Fibroblast of gingiva (primary cell): Measurements from ENCODE around the gene N4BP2L1.

ENCODE experiments used
- DNase-seq: peaks from one replicate; pipeline ENCODE4 v3.0.0-alpha.2; 2011; ENCODE audit warnings: low read depth

N4BP2L1 gene

DNA sequence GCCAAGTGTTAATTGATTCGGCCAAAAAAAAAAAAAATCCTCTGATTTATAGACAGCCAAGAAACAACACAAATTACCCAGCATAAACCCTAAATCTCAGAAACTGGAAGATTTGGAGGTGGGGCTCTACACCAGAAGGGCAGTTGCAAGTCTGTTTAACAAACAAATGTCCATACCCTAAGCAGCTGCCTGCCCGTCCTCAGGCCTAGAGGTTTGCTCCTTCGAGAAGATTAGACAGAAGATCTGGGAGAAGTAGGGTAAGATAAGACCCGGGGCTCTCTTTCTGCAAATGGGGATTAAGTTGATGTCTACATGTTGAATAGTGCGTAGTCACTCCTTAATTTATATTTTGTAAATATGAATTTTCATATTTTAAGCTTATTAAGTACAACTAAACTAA, 3.4 kb upstream of the N4BP2L1 start:
- no peak for DNase-seq

DNA sequence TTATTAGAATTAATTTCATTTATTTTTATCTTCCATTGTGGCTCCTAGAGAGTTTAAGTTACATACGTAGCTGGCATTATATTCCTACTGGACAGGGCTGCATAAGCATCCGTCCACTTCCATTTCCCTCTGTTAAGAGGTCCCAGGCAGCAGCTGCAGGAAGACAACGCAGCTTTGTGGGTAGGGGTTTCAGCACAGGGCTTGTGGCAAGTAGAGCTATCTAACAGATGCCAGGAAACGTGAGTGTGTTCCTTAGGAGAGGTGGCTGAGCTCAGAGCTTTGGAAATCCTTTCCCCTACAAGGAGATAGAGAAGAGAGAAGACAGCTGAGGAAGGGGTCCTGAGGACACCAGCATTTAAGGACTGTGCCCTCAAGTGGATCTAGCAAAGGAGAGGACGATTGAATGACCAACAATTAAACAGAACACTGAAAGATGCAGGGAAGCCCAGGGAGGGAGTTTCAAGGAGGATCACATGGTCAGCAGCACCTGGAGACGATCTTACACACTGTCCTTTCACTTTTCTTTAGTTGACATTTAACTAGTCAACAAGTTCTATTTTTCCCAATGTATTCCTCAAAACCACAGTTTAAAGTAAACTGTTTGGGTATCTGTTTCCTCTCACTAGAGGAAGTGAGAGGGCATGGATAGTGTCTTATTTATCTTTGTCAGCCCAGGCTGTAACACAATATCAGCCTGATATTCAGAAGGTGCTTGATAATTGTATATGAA, 2.3 kb upstream of the N4BP2L1 start:
- DNase-seq: no peak

DNA sequence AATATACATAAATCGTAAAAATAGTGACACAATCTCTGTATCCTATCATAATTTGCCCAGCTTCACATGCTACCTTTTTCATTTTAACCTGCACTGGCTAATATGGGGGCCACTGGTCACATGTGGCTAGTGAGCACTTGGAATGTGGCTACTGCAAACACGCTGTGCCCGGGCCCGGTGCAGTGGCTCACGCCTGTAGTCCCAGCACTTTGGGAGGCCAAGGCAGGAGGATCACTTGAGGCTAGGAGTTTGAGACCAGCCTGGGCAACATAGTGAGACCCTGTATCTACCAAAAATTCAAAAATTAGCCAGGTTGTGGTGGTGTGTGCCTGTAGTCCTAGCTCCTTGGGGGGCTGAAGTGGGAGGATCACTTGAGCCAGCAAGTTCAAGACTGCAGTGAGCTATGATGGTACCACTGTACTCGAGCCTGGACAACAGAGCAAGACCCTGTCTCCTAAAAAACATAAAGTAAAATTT, 1.5 kb upstream of the N4BP2L1 start:
- no peak for DNase-seq

DNA sequence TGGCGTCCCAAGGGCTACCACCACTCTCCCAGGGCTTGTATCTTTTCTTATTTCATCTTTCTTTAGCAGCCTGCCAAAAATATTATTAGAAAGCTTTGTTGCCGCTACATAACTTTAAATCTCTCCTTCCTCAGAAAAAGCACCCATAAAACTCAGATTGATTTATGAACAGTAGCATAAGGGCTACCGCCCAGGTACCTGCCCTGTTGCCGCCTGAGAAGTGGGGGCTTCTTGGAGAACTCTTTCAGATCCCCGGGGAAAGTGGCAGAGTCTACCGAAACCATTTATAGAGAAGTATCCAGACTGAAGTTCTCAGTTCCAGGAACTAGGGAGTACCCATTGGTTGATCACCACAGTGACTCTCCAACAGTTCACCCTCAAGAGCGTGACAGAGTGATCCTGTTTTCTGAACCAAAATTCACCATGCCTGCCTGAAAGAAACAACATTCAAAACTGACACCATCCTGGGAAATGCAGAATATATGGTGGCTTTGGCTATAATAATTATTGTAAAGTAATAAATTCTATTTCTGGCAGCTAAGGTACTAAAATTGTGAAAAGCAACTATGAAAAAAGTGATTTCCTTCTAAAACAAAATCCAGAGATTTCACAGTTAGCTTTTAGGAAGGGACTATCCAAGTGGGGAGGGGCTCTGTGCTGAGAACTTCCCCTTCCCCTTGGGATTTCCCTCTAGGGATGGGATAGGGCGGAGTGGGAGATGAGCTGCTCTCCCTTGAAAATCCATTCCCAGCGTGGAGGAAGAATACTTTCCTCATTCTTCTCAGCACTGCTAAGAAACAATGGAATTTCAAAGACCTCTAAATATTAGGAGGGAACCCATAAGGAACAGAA, 877 bp upstream of the N4BP2L1 start:
- no peak for DNase-seq

DNA sequence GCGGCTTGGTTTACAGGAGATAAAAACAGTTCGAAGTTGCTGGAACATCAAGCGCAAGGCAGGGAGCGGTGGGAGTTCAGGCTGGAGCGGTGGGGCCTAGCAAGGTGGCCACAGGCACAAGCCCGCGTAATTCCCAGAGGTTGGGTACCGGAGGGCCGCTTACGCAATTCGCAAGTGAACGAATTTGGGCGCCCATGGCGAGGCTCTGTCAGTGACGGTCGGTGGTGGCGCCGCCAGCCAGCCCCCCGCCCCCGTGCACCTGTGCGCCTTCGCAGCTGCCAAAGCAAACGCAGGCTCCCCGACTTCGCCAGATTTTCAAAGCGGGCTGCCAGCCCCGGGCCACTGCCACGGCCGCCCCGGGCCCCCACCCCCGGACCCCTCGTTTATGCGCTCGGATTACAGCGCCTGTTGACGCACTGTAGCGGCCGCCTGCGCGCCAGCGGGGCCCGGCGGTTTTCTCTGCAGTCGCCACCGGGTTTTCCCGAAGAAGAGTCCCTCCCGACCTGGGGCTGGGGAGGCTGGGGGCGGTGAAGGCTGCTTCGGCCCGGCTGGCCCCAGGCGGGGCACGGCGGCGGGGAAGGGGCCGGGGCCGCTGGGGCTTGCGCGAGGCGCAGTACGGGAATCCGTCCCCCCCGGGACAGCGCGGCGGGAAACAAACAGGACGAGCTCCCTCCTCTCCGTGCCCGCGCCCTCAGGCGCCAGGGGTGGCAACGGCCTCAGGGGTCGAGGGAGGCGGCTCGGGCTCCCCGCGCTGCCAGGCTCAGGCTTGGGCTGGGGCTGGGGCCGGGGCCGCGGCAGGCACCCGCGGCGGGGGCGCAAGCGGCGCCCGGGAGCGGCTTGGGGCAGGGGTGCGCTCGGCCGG, 709 bp downstream of the N4BP2L1 start:
- DNase-seq: no peak

DNA sequence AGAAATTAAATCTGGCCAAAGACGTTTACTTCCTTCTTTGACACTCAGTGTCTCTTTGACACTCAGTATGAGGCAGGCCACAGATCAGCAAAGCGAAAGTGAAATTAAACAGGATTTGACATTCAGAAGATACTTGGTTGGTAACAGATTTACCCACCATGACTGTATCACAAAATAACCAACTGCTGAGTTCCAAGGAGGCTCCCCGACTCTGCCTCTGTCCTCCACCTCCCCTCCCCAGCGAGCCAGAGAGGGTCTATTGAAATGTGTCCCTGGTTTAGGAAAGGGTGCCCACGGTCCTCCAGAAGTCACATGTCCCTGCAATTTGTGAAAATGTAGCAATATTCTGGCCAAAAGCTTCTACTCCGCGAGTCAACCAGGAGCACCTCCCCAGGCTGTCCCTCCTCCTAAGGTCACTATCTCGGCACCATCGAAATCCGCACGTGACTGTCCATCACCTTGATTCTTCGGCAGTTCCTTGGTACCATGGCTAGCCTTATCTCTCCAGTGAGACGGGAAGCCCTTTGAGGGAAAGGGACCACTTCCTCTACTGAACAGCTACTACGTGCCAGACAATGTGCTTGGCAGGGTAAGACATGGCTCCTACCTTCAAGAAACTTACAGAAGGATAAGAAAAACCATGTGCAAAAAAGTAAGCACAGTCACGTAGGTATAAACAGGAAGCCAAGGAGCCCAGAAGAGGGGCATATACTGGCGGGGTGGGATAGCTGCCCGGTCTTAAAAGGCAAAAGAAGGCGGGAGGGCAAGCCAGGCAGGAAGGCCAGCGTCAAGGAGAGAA, 1.5 kb downstream of the N4BP2L1 start:
- no peak for DNase-seq

DNA sequence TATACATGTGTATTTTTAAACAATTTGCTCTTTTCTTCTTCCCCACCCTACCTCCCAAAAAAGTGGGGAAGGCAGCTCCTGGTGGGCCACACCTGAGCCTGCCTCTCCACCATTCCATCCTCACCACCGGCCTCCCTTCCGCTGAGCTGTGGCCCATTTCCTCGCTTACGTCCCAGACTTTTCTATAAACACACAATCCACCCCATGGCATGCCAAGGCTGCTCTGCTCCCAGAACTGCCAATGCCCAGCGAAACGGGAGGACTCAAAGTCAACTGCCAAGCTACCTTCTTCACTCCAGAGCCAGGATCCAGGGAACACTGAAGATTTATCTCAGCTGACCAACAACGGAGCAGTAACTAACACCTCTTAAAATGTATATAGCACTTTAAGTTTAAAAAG, 2.8 kb downstream of the N4BP2L1 start:
- no peak for DNase-seq

DNA sequence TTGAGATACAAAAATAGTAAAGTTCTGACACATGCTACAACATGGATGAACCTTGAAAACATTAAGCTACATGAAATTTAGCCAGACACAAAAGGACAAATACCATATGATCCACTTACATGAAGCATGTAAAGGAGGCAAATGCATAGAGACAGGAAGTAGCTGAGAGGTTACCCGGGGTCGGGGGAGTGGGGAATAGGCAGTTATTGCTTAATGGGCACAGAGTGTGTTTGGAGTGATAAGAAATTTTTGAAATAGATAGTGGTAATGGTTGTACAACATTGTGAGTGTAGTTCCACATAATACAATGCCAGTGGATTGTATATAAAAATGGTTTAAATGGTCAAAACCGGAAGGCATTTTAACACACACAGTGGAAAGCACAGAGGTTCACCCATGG, 4.3 kb downstream of the N4BP2L1 start:
- DNase-seq: no peak

DNA sequence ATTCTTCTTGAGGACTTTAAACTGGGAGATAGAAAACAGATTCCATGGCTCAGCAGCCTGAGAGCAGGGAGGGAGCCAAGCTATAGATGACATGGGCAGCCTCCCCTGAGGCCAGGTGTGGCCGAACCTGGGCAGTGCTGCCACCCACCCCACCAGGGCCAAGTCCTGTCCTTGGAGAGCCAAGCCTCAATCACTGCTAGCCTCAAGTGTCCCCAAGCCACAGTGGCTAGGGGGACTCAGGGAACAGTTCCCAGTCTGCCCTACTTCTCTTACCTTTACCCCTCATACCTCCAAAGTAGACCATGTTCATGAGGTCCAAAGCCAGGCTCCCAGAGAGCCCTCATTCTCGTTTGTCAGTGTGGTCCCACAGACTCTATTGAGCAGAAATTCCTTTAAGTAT, 8.1 kb downstream of the N4BP2L1 start:
- no peak for DNase-seq

DNA sequence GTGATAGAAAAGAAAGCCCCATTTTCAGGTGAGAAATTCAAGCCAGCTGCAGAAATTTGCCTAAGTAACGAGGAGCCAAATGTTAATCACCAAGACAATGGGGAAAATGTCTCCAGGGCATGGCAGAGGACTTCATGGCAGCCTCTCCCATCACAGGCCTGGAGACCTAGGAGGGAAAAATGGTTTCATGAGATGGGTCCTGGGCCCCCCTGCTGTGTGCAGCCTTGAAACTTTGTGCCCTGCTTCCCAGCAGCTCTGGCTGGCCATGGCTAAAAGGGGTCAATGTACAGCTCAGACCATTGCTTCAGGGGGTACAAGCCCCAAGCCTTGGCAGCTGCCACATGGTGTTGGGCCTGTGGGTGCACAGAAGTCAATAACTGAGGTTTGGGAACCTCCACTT, 9.9 kb downstream of the N4BP2L1 start:
- DNase-seq: no peak

DNA sequence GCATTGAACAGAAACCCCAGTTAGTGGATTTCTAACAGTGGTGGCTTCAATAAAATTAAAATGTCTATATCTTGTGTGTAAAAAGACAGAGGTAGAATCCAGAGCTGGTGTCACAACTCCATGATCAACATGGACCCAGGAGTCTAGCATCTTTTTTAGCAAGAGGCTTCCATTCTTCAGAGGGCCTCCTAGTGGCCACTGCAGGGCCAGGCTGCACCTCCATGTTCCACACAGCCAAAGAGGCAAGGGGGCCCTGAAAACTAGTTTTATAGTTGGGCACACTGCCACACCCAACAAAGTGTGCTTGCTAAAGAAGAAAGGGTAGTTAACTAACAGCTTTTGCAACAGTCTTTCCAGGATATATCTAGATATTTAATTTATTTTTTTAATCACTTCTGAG, 12.9 kb downstream of the N4BP2L1 start:
- DNase-seq: no peak

DNA sequence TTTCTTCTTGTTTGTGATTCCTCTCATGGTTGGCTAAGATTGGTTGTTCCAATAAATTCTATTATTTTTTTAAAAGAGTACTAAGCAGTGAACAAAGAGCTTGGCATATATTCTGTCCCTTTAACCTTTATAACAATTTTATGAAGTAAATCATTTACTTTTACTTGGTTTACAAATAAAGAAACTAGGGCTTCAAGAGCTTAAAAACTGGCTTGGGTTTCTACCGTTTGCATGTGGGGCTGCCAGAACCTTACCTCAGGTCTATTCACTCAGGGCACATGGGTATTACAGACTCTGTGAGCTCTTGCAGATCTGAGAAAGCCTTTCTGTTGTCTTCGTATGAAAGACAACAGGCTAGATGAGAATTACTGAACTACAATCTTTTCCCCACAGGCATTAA, 13.3 kb downstream of the N4BP2L1 start:
- DNase-seq: no peak

DNA sequence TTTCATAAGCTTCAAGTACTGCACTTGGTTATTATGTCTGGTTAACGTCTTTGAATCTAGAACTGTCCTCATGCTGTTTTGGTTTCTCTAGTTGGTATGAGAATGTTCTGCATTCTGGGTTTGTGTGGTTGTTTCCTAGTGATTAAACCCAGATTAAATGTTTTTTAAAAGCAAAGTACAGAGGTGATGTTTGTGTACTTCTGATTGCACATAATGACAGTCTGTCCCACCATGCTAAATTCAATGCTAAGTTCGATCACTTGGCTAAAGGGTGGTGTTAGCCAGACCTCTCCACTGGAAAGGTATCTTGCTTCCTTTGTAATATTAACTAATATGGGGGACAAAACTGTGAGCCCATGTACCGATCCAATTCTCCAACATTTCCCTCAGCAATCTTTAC, 14.6 kb downstream of the N4BP2L1 start:
- no peak for DNase-seq

DNA sequence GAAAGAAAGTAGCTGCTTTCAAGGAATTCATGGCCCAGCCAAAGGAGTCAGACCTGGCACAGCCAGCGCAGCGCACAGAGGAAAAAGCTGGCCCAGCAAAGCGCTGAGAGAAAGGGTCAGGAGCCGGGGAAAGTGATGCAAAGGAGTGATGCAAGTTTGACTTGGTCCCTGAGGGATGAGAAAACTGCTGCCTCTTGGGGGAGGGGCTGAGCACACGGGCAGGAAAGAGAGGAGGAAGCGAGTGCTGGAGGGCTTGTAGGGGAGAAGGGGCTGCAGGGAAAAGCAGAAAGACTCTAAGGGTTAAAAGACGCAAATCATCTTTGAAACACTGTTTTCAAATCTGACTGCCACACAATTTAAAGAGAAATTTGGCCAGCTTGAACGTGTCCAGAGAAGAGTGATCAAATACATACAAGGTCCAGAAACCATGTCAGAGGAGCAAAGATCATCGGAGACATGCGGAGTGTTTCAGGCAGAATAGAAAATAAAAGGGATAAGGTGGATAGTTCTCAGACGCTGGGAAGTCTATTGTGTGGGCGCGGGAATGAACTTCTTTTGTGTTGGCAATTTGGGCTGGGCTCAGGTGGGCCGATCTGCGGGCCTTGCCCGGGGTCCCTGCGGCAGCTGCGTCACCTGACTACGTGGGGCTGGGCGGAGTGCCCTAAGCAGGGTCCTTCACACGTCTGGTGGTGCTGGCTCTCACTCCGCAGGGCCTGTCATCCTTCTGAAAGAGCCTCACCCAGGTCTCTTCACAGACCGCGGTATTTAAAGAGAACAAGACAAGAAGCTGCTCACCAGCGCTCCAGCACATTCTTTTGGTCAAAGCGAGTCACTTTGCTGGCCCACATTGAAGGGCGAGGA, 18.1 kb downstream of the N4BP2L1 start:
- peak; percentile 44 for DNase-seq

DNA sequence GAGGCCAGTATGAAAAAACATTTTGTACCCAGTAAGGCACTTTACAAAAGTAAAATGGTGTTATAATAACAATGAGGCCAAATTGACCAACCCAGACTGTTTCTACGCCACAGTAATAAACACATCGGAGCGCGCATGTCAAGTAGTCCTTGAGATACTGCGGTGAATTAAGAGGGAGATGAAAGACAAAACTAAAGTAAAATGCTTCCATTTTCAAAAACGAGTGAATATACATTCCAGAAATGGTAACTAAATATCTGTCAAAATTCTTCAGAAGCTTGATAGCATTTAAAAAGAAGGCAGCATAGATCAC, 19.0 kb downstream of the N4BP2L1 start:
- no peak for DNase-seq

DNA sequence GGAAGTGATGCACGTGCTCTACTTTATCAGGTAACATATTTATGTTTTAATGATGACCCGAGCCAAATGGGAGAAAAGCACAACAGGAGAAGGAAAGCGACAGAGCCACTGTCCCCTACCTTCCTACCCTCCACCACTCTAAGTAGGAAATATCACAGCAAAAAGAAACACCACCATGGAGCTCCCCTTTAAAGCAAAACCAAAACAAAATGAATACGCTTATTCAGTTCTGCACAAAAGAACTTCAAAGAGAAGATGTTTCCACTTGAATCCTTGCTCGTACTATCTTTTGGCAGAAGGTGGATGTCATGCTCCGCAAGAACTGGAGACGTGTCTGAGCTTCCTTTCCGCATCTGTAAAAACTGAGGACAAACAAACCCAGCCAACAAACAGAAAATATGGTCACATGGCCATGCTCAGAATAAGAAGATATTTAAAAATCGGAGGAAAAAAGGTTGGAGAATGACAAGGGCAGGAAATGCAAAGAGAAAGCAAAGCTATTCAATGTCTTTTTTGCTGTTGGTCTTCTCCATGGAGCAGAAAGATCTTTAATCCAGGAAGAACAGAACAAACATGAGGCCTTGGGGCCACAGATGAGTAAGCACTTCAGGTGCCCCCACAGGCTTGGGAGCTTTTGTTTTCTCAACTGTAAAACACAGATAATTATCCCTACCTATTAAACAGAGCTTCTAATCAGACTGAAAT, 19.5 kb downstream of the N4BP2L1 start:
- DNase-seq: no peak

DNA sequence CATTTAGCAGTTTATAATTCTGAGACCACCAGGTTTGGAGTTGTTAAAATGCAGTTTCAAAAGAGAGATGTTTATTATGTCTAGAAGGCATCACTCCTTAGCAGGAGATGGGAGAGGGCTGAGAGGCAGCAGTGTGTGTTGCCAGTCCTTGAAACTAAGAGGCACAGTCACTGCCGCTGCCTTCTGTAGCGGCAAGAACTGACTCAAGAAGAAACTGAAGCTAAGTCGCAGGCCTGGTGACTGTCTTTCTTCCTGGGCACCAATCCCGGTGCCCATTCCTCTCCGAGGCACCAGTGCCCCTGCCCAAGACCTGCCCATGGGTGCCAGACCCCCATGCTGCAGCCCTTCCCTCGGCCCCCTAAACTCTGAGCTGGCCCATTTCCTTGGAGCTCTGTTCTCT, 20.1 kb downstream of the N4BP2L1 start:
- no peak for DNase-seq

DNA sequence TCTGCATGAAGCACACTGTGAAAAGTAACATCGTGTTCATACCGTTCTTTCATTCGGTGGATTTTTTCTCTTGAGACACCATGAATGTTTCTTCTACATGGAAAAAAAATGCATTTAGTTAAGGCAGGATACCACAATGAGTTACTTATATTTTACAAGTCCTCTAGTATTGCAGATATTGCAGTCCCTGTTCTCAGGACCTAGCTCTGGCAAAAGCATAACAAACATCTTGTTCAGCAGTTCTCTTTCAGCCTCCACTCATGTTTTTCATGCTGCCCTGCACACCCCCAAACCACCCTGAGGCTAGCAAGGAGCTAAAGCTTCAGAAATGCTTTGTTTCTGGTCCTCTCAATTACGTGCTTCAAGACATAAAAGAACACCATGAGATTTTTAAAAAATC, 24.8 kb downstream of the N4BP2L1 start:
- DNase-seq: no peak

DNA sequence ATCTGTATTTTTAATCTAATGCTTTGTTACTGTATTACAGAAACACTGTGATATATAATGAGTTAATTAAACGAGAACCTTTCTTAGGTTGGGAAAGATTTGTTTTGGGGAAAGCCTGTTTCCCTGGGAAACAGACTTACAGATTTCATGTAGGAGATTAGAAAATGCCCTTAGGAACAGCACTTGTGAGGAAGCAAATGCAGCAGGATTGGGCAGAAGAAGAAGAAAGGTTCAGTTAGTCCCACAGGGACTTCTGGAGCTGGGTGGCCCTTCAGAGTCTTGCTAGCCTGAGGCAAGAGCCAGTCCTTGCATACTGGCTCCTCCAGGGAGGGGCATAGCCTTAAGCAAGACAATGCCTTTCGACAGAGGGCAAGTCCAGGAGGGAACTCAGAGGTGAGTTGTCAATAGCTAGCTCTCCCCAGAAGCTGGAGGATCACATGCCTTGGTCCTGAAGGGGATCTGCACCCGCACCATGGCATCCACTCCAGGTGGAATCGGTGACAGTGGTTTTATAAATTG, 36.8 kb downstream of the N4BP2L1 start:
- peak; percentile 30 for DNase-seq

DNA sequence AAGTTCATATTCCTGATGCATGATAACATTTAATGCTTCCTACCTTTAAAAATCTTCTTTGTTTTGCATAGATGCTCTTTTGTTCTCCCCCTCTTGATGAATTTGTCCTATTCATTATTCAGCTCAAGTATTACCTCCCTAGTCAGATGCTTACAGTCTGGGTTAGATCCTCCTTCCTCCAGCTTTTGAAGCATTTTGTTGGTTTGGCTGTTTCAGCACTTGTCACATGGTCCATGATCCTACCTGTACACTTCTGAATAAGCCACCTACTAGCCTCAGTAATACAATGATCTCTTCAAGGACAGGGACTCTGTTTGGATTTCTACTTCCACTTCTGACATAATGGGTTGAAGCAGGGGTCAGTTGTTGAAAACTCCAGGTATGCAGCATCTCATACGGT, 37.4 kb downstream of the N4BP2L1 start:
- no peak for DNase-seq
